Tibial nerve (tissue), 4 donors: ENCODE data around the gene DDB1. TPM values are rescaled to one million over a fixed set of nuclear protein-coding genes. Genes with fewer than 3 reads are reported as not detected.

Source experiments
- DNase-seq, 2 donors: peaks; one replicate each; pipeline ENCODE4 v3.0.0-alpha.2; 2019; ENCODE audit warnings: low spot score in 2 of 2
- H3K27ac ChIP-seq, 4 donors: fragments of 200-600 bp; sonication (generic) in 3 of 4; one replicate each; pipeline ENCODE4 v1.5.1; 2017 to 2019; ENCODE audit warnings: mild to moderate bottlenecking in 1 of 4
- H3K27me3 ChIP-seq, 2 donors: fragments of 200-600 bp; sonication (generic) in 1 of 2; one replicate each; pipeline versions ENCODE4 v1.5.1 to v1.6.0; 2017 to 2019
- H3K36me3 ChIP-seq, 3 donors: fragments of 200-600 bp; sonication (generic); one replicate each; pipeline ENCODE4 v1.5.1; 2018 to 2019
- H3K4me1 ChIP-seq, 4 donors: fragments of 200-600 bp; sonication (generic) in 3 of 4; one replicate each; pipeline ENCODE4 v1.5.1; 2017 to 2019
- H3K4me3 ChIP-seq, 4 donors: fragments of 200-600 bp; sonication (generic) in 3 of 4; one replicate each; pipeline ENCODE4 v1.5.1; 2017 to 2019; ENCODE audit warnings: mild to moderate bottlenecking in 1 of 4, moderate library complexity in 1 of 4
- H3K9me3 ChIP-seq, 4 donors: fragments of 200-600 bp; sonication (generic) in 3 of 4; one replicate each; pipeline ENCODE4 v1.5.1; 2017 to 2019
- CTCF ChIP-seq, 5 experiments: fragments of 200-600 bp in 3 of 5; fragments of 450-650 bp in 2 of 5; sonication (generic) in 3 of 5; IDR thresholded peaks; one replicate each; pipeline ENCODE4 v1.5.1; 2016 to 2019; ENCODE audit warnings: antibody characterized with exemption in 5 of 5, mild to moderate bottlenecking in 3 of 5, moderate library complexity in 2 of 5
- EP300 ChIP-seq, 2 donors: sonication (generic); formaldehyde crosslinking; IDR thresholded peaks; one replicate each; pipeline ENCODE4 v1.6.1; 2017; ENCODE audit warnings: antibody characterized with exemption in 2 of 2, mild to moderate bottlenecking in 1 of 2
- POLR2A ChIP-seq, 2 donors: fragments of 450-650 bp; IDR thresholded peaks; one replicate each; pipeline ENCODE4 v1.6.1; 2017; ENCODE audit warnings: antibody characterized with exemption in 2 of 2, mild to moderate bottlenecking in 2 of 2, moderate library complexity in 2 of 2
- WGBS, 2 donors: methylation state at CpG; one replicate each; pipeline ENCODE4 v1.1.5; 2018; 5-methylcytosine and 5-hydroxymethylcytosine counted together
- total RNA-seq, 4 donors: library from RNA; depleted of rRNA; stranded (reverse); fragments of >200 nt; gene quantifications; one replicate each; pipeline ENCODE4 v1.1.0, GENCODE V29; 2016

Gene DDB1
- total RNA-seq, 4 donors from 2014 or later: 100 to 138 (median 113) TPM

- H3K36me3 ChIP-seq: peaks cover 0 to 51% (median 6%) of the 10 kb centered on the region in 3 donors
- no peaks in the 10 kb centered on the region for H3K27me3 ChIP-seq
- no peak overlapping the region for H3K4me3 ChIP-seq
- WGBS, 2 donors: 95 to 98% methylated on average over 4 of the region's 4 CpGs
- DNase-seq: no peak
- no peak overlapping the region for H3K27ac ChIP-seq
- TF ChIP-seq EP300 (IDR thresholded peaks at IDR 0.05) (no peak), POLR2A (IDR thresholded peaks at IDR 0.05) (no peak), CTCF (IDR thresholded peaks at IDR 0.05) (no peak)
- no peaks in the 10 kb centered on the region for H3K9me3 ChIP-seq
- H3K4me1 ChIP-seq: peaks cover 0 to 72% (median 20%) of the 10 kb centered on the region in 4 donors
These were observed 3.0 kb downstream of the DDB1 start for GRCh38 chr11:61329871-61330270.

- H3K4me1 ChIP-seq: peaks cover 0 to 60% (median 12%) of the 10 kb centered on the region in 4 donors
- peaks cover 0 to 66% (median 18%) of the 10 kb centered on the region in 3 donors for H3K36me3 ChIP-seq
- TF ChIP-seq EP300 (IDR thresholded peaks at IDR 0.05): no peak
- TF ChIP-seq POLR2A (IDR thresholded peaks at IDR 0.05): no peak
- TF ChIP-seq CTCF (IDR thresholded peaks at IDR 0.05): no peak
- DNase-seq: no peak
- WGBS, 2 donors: 86 to 89% methylated on average over 9 of the region's 9 CpGs
- no peaks in the 10 kb centered on the region for H3K9me3 ChIP-seq
- H3K27me3 ChIP-seq: no peaks in the 10 kb centered on the region
- no peak overlapping the region for H3K4me3 ChIP-seq
- H3K27ac ChIP-seq: no peak overlapping the region
These were observed 4.6 kb downstream of the DDB1 start for GRCh38 chr11:61328351-61328750.

GRCh38 chr11:61327669-61328071, 5.2 kb downstream of the DDB1 start:
- peaks cover 0 to 59% (median 12%) of the 10 kb centered on the region in 4 donors for H3K4me1 ChIP-seq
- no peak for DNase-seq
- no peaks in the 10 kb centered on the region for H3K27me3 ChIP-seq
- peaks cover under 1 to 73% (median 25%) of the 10 kb centered on the region in 3 donors for H3K36me3 ChIP-seq
- H3K27ac ChIP-seq: no peak overlapping the region
- TF ChIP-seq POLR2A (IDR thresholded peaks at IDR 0.05): no peak
- TF ChIP-seq EP300 (IDR thresholded peaks at IDR 0.05): no peak
- no peak for TF ChIP-seq CTCF (IDR thresholded peaks at IDR 0.05)
- no peak overlapping the region for H3K4me3 ChIP-seq
- H3K9me3 ChIP-seq: no peaks in the 10 kb centered on the region

GRCh38 chr11:61325649-61326414, 7.1 kb downstream of the DDB1 start:
- TF ChIP-seq POLR2A (IDR thresholded peaks at IDR 0.05): no peak
- TF ChIP-seq EP300 (IDR thresholded peaks at IDR 0.05): no peak
- no peaks in the 10 kb centered on the region for H3K27me3 ChIP-seq
- WGBS, 2 donors: 86% methylated on average over 2 of the region's 2 CpGs
- H3K4me3 ChIP-seq: no peak overlapping the region
- no peak overlapping the region for H3K27ac ChIP-seq
- no peak for DNase-seq
- no peaks in the 10 kb centered on the region for H3K9me3 ChIP-seq
- peaks cover 3 to 92% (median 41%) of the 10 kb centered on the region in 3 donors for H3K36me3 ChIP-seq
- H3K4me1 ChIP-seq: peaks cover 0 to 44% (median 0%) of the 10 kb centered on the region in 4 donors

- Histone ChIP-seq H3K4me1 (no peaks in the 10 kb centered on the region), H3K4me3 (no peak overlapping the region), H3K27ac (no peak overlapping the region), H3K27me3 (no peaks in the 10 kb centered on the region), H3K36me3 (peaks cover 4 to 98% (median 56%) of the 10 kb centered on the region in 3 donors), H3K9me3 (no peaks in the 10 kb centered on the region)
- TF ChIP-seq EP300 (IDR thresholded peaks at IDR 0.05): no peak
- no peak for TF ChIP-seq CTCF (IDR thresholded peaks at IDR 0.05)
- WGBS, 2 donors: 86 to 87% methylated on average over 2 of the region's 2 CpGs
- no peak for DNase-seq
These were observed 17.6 kb downstream of the DDB1 start for GRCh38 chr11:61315260-61315659.
